ENCODE results near the gene CD8A. TPM values are rescaled to one million over a fixed set of nuclear protein-coding genes. Genes with fewer than 3 reads are reported as not detected.
A peak's percentile ranks its signal among the peaks of the same experiment; 100 is the strongest.
"Not testable (repeated sequence)": the region's sequence is repeated elsewhere in the genome, so short reads cannot be mapped to it uniquely, and the experiment has no call there.

The CD8A gene
- total RNA-seq: 0.27 TPM

DNA sequence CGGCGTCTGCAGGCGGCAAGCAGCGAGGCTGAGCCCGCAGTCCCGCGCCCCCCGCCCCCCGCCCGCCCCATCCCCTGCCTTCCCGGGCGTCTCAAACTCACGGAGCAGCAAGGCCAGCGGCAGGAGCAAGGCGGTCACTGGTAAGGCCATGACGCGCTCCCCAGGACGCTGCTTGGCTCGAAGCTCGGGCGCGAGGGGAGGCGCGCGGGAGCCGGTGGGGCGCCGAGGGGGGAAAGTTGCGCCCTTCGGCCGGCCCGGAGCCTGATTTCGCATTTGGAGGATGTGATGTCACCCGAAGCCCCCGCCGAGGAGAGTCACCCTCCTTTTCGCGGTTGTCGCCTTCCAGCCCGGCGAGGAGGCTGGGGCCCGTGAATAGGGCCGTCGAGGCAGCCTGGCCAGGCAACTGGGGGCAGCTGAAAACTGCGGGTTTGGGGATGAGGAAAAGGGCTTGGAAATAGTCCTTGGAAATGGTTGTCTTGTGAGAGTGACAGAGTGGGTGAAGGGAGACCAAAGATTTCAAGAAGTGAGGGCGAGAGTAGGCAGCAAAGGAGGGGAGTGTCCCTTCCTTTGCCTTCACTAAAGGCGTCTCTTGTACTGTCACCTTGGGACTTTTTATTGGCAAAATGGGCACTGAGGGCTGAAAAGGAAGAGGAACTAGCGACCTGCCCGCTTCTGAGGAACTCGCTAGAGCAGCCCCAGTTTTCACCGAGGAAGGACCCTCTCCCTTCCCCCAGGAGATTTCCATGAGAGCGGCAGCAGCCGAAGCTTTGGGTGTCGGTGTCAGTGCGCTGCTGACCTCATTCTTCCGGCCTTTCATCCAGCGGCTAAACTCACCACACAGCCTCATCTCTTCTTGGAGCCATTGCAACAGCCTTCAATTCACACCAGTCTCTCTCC lies at the start of gene CD8A:
TSS of gene CD8A (minus strand) at position 238 of the 897 bp plus-strand sequence. CDS start at position 150, 88 bp downstream.
- peak in 1 of 3 donors; percentile 50 for DNase-seq (ENCODE audit: low read depth in 2 of 3, low spot score in 2 of 3)

DNA sequence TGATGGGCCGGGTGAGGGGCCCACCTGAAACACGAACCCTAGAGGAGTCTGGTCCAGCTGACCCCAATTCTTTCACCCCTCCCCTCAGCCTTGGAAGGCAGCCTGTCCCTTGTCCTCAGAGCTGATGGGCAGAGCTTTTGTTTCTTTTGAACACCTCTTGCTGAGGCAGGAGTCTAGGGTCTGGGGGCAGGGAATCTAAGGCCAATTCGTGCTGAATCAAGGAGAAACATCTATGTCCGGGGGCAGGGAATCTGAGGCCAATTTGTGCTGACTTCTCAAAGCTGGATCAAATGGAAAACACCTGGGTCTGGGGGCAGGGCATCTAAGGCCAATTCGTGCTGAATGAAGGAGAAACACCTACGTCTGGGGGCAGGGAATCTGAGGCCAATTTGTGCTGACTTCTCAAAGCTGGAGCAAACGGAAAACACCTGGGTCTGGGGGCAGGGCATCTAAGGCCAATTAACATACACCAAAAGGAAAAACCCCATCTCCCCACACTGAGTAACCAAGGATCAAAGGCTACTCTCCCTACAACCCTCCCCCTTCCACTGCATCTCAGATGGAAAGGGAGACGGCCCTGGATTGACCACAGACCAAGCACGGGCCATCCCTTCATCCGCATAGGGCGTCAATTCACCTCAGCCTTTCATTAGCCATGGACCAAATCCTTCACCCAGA lies 49.3 kb upstream of the CD8A start:
- not testable (repeated sequence) for DNase-seq (ENCODE audit: low read depth in 2 of 3, low spot score in 2 of 3)

DNA sequence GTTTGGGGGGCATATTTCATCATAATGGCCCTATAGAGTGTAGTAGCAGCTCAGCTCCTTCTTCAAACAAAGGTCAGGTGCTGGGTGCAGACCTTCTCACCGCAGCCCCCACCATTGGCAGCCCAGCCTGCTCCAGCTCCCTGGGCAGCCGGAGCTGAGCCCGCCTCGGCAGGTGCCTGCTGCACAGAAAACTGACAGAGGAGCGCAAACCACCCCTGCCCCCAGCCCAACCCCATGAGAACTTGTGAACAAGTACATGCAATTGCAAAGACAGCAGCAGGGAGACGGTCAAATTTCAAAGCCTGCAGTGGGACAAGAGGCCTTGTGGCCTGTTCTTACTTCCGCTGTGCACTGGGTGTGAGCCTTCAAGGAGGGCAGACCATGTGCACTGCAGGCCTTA lies 48.7 kb upstream of the CD8A start:
- not testable (repeated sequence) for DNase-seq (ENCODE audit: low read depth in 2 of 3, low spot score in 2 of 3)

DNA sequence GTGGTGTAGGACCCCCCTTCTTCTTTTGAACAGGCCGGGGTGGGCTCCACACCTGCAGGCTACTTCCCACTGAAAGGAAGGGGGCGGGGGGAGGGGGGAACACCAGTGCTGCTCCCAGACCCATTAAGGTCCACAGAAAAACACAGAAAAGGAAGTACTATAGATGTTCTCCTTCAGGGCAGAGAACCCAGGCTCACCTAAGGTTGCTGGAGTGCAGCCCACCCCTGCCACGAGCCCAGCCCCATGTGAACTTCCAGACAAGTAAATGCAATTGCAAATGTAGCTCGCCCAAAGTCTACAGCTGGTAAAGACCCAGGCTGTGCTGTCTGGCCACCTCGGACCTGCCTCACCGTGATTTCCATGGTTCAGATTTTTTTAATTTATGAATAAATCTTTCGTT lies 47.0 kb upstream of the CD8A start:
- peak in 2 of 3 donors; percentile 8 to 11 for DNase-seq (ENCODE audit: low read depth in 2 of 3, low spot score in 2 of 3)

DNA sequence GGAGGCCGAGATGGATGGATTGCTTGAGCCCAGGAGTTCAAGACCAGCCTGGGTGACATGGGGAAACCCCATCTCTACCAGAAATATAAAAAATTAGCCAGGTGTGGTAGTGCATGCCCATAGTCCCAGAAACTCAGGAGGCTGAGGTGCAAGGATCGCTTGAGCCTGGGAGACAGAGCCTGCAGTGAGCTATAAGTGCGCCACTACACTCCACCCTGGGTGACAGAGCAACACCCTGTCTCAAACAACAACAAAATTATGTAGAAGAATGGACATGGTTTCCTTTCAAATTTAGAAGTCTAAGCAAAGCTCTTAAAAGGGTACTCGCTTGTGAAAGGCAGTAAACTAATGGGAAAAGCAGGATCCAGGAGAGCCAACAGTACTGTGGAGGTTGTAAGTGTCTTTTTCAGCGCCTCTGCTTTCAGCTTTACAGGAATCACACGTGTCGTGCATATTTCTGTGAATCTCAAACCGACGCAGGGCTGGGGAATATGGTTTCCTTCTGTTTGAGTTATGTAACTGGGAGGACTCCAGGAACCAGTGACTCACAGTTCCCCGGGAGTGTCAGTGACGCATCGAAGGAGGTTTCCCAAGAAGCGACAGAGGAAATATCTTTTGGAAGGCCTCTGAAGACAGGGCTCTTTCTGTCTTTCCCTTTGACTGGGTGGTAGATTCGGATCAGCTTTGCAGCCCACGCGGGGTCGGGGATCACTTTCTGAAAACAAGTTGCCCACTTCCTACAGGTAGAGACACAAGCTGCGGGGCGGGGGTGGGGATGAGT lies 46.4 kb upstream of the CD8A start:
- peak in 2 of 3 donors; percentile 25 to 55 for DNase-seq (ENCODE audit: low read depth in 2 of 3, low spot score in 2 of 3)

DNA sequence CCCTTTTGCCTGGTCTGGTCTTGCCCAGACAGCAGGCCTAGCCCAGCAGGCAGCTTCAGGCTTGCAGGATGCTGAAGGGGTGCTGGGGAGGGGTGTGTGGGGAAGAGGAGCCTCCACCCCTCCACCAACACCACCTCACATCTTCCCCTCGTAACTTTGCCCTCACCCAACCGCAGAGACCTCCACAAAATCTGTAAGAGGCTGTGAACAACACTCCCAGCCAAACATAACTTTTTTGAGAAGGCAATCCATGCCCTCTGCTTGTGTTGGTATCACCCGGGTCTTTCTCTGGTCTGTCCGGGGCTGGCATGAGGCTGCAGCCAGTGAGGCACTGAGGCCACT lies 44.8 kb upstream of the CD8A start:
- not testable (repeated sequence) for DNase-seq (ENCODE audit: low read depth in 2 of 3, low spot score in 2 of 3)

DNA sequence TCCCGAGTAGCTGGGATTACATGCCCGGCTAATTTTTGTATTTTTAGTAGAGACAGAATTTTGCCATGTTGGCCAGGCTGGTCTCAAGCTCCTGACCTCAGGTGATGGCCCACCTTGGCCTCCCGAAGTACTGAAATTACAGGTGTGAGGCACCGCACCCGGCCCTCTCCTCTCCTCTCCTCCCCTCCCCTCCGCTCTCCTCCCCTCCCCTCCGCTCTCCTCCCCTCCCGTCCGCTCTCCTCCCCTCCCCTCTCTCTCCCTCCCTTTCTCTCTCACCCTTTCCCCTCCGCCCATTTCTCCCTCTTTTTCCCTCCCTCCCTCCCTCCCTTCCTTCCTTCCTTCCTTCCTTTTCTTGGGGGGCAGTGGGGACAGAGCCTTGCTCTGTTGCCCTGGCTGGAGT lies 42.6 kb upstream of the CD8A start:
- DNase-seq (ENCODE audit: low read depth in 2 of 3, low spot score in 2 of 3): no peak

DNA sequence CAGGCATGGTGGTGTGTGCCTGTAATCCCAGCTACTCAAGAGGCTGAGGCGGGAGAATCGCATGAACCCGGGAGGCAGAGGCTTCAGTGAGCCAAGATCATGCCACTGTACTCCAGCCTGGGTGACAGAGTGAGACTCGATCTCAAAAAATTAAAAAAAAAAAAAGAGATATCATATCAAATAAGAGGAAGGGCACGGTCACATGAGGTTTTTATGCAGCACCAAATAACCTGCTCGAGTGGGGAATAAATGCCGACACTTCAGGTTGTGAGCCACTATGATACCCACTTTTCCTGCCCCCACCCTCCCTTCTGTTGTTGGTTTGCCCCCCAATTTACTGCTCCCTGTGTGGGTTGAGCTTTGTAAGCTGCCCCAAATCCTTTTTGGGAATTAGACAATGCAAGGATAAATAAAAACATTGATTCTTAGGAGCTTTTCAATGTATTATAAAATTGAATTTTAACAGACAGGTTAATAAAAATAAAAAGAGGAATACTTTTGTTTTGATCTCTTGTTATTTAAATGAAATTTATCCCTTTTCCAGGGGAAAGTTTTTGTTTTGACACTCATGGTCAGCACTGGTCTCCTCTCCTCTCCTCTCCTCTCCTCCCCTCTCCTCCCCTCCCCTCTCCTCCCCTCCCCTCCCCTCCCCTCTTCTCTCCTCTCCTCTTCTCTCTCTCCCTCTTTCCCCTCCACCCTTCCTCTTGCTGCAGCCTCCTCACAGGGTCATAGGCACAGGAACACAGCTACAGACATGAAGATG lies 41.8 kb upstream of the CD8A start:
- no peak for DNase-seq (ENCODE audit: low read depth in 2 of 3, low spot score in 2 of 3)

DNA sequence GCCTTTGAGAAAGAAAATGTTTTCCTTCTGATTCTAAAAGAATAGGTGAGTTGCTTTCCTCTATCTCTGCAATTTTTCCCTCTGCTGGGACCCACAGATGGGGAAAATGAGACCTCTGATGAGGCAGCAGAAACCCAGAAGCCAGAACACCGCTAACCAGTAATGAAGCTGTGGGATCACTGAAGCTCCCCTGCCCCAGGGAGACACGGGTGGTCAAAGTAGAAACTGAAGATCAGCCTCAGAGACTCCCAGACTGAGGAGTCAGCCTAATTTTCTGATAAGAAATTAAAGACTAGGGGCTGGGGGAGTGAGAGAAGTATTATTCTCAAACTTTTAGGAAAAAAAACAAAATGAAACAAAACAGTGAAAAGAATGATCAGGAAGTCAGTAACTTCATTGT lies 40.8 kb upstream of the CD8A start:
- no peak for DNase-seq (ENCODE audit: low read depth in 2 of 3, low spot score in 2 of 3)

DNA sequence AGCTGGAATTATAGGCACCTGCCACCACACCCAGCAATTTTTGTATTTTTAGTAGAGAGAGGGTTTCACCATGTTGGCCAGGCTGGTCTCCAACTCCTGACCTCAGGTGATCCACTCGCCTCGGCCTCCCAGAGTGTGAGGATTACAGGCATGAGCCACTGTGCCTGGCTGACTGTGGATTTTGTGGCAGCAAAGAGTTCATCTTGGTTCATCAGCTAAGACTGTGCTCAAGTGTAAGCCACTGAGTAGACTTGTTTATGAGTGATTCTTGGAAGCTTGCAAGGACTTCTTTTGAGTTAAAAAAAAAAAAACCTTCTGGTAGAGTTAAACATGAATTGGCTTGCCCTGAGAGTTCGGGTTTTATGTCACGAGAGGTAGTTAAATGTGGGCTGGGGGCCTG lies 36.2 kb upstream of the CD8A start:
- no peak for DNase-seq (ENCODE audit: low read depth in 2 of 3, low spot score in 2 of 3)

DNA sequence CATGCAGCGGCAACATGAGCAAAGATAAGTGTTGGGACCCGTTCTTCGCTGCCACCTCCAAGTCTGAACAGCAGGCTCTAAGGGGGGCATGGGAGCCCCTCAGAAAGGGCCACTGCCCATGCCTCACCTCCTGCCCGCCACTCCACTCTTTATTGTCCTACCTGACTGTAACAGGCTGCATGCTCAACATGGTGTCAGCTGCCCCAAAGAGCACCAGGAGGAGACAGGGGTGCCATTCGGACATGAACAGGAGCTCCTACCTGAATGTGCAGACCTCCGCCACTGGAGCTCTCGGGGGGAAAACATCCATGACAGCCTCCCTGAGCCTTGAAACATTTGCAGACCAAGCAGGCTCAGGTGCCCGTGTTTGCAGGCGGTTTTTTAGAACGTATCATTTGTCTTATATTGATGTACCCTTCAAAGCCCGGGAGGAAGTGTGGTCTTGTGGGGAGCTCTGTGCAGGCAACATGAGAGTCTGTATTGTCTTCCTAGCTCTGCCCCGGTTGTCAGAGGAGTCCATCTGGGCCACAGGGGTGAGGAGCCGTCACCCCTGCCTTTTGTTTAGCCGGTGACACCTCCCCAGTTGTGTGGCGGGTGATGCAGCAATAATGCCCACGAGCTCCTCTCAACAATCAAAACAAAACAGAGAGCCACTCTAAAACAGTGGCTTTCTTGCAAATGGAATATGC lies 35.1 kb upstream of the CD8A start:
- no peak for DNase-seq (ENCODE audit: low read depth in 2 of 3, low spot score in 2 of 3)

DNA sequence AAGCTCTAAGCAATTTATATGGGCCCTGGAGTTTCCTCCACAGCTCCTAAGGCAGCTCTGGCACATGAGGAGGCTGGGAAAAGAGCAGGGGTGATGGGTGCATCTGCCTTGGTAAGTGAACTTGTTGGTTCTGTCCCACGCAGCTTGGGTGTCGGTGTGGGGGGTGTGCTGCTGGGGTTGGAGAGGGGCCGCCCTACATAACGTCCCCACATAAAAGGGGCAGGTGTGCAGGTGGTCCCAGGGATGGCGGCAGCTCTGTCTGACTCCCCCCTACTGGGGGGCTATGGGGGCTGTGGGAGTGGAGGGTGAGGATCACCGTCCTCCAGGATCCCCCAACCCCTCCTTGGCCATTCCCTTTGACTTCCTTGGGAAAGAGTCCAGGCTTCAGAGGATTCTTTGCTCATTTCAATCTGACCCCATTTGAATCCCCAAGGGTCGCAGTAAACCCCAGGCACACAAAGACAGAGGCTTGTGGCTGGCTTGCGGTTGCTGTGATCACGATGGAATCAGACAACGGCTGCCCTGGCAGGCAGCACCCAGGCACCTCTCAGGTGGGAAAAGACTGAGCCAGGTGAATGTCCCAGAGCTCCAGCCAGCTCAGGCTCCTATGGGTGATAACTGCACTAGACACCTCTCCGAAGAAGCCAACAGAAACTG lies 34.5 kb upstream of the CD8A start:
- no peak for DNase-seq (ENCODE audit: low read depth in 2 of 3, low spot score in 2 of 3)

DNA sequence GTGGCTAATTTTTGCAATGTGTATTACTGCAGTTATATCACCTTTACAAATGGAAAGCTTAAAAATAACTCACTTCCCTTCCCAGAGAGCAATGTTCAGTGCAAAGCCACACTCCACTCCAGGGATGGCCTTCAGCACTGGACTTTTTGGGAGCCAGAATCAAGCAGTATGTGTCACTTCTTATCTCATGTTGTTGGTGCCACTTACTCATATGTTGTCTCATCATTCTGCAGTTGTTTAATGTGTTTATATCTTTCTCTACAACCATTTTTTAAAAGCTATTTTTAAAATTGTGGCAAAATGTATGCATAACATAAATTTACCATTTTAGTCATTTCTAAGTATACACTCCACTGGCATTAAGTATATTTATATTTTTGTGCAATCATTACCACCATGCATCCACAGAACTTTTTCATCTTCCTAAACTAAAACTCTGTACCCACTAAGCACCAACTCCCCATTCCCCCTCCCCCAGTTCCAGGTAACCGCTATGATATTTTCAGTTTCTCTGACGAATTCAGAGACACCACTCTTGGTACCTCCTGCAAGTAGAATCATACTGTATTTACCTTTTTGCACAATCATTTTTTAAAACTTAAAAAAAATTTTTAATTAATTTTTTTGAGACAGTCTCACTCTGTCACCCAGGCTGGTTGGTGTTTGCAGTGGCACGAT lies 32.1 kb upstream of the CD8A start:
- no peak for DNase-seq (ENCODE audit: low read depth in 2 of 3, low spot score in 2 of 3)

DNA sequence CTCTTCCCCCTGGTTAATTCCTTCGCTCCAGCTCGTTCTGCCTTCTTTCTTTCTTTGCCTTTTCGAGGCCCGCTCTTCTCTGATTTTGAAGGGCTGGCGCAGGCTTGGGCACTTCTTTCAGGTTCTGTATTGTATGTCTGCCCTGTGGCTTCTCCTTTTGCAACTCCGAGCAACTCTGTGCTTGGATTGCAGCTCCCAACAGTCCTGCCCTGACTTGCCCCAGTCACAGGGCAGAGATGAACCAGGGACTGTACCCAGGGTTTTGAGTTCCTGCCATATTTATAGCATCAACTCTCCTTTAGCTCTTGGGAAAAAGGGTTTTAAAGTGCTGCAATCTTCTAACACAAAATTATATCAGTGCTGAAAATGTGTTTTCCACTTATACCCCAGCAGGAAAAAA lies 31.1 kb upstream of the CD8A start:
- DNase-seq (ENCODE audit: low read depth in 2 of 3, low spot score in 2 of 3): no peak

DNA sequence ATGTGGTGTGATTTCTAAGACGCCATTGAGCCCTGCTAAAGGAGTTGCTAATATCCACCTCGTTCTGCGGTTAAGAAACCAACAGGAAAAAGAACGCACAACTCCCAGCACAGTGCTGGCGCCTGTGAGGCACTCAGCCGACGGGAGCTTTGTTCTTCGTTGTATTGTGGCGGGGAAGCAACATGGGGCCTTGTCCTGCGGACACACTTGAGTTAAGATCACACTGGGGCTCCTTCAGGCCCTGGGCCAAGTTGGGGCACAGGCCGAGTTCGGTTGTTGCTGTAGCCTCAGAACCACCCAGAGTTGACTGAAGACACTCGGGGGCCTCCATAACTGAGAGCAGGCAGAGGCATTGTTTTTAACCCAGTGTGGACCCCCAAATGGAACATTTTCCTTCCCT lies 30.6 kb upstream of the CD8A start:
- no peak for DNase-seq (ENCODE audit: low read depth in 2 of 3, low spot score in 2 of 3)

DNA sequence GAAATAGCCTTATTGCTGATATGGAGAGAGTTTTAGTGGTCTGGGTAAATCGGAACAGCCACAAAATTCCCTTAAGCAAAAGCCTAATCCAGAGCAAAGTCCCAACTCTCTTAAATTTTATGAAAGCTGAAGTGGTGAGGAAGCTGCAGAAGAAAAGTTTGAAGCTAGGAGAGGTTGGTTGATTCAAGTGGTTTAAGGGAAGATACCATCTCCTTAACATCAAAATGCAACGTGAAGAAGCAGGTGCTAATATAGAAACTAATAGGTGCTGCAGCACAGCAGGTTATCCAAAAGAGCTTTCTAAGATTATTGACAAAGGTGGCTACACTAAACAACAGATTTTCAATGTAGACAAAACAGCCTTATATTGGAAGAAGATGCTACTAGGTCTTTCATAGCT lies 28.2 kb upstream of the CD8A start:
- no peak for DNase-seq (ENCODE audit: low read depth in 2 of 3, low spot score in 2 of 3)

DNA sequence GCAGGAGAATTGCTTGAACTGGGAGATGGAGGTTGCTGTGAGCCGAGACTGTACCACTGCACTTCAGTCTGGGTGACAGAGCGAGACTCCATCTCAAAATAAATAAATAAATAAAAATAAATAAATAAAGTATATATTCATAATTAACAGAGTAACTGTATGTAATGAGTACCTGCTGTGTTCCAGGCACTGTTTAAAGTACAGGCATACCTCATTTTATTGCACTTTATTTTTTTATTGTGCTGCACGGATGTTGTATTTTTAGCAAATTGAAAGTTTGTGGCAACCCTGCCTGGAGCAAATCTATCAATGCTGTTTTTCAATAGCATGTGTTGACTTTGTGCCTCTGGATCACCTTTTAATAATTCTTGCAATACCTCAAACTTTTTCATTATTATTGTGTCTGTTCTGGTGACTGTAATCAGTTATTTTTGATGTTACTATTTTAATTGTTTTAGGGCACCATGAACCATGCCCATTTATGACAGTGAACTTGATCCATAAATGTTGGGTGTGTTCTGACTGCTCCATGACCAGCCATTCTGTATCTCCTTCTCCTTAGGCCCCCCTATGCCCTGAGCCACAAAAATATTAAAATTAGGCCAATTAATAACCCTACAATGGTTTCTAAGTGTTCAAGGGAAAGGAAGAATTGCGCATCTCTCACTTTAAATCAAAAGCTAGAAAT lies 27.5 kb upstream of the CD8A start:
- no peak for DNase-seq (ENCODE audit: low read depth in 2 of 3, low spot score in 2 of 3)

DNA sequence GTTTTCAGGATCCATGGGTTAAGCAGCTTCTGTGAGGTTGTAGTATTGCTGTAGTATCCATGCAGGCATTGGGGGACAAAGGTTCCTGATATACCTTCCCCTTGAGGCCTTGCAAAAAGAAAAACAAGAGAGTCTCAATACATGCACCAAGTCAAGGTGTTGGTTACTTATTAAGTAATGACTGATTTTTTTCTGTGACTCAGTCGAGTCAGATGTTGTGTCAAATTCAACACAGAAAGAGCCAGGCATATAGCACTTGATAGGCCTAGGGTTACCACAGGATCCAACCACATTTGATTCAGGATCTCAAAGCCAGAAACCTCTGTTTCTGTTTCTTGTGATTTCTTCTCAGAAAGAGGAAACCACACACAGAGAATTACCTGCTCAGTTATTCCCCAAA lies 24.9 kb upstream of the CD8A start:
- DNase-seq (ENCODE audit: low read depth in 2 of 3, low spot score in 2 of 3): no peak
